ENCODE results near the gene BLVRB.
"Not testable (repeated sequence)": the region's sequence is repeated elsewhere in the genome, so short reads cannot be mapped to it uniquely, and the experiment has no call there.

BLVRB gene

DNA sequence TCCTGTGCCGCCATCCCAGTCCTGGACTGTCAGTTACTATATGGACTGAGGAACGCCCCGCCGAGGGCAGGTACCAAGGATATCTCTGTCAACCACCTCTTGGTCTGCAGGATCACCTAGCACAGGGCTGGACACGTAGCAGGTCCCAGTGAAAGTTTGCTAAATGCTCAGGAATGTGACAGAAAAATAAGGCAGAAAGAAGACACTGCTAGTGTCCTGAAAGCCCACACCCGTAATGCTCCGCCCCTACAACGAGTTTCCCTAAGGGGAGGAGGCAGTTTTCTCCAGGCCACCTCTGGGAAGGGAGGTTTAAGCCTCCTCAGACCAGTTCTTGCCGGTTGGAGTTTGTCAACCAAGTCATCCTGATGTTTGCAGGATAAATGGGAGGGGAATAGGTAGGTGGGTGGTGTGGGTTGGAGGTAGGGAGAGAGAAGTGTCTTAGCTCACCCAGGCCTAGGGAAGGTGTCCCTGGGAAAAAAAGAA is 19.7 kb downstream of the BLVRB start:
- DNase-seq, result no peak

DNA sequence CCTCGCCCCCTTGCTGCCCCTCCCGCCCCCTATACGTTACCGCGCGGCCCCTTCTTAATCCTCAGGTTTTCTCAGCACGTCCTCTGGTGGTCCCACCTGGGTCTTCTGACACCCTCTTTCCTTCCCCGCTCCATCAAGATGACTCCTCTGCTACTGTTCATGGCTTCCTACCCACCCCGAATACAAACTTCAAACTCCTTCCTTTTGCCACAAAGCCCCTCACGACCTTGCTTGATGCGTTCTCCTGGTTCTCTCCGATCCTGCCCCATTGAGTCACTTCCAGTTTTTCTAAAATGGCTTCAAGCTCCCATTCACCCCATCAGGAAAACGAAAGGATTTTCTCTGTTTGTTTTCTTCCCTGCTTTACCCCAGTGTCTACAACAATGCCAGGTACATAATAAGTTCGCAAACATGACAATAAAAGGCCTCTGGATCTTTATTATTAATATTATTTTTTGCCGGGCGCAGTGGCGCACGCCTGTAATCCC is 20.7 kb downstream of the BLVRB start:
- DNase-seq, result no peak

DNA sequence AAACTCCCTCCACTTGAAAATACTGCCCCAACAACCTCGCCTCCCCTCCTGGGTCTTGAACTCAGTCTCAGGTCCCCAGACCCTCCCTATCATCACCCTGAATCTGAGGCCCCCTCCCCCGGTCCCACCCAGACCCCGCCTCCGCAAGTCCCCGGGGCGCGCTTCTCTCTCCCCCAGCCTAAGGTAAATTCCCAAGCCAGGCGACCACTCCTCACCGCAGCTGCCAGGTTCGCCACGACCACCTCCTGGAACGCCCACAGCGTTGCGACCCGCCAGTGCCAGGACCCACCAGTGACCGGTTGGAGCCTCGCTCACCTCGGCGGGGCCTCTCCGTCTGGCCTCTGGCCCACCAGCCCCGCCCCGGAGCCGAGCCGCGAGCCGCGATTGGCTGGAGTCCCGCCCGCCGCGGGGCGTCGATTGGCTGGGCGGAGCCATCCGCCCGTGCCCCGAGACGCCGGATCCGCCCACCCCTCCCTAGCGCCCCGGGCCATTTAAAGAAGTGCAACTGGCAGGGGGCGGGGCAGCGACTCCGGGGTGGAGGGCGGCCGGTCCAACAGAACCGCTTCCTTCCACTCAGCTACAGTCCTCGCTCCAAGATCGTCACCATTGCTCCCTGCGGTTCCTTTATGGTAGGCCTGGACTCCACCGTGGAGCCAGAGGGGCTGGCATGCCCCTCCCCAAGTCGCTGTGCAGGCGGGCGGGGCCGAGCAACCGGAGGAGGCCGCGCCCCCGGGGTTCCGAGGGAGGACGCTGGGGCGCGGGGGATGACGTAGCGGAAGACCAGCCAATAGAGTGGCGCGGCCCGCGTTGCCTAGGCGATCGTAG is 21.3 kb downstream of the BLVRB start, which contains the start of gene SERTAD3:
Gene SERTAD3 (minus strand): TSS at position 336 of the 825 bp plus-strand sequence. CDS start 2,255 bp downstream, outside the sequence.
- peak; percentile 82 for DNase-seq

DNA sequence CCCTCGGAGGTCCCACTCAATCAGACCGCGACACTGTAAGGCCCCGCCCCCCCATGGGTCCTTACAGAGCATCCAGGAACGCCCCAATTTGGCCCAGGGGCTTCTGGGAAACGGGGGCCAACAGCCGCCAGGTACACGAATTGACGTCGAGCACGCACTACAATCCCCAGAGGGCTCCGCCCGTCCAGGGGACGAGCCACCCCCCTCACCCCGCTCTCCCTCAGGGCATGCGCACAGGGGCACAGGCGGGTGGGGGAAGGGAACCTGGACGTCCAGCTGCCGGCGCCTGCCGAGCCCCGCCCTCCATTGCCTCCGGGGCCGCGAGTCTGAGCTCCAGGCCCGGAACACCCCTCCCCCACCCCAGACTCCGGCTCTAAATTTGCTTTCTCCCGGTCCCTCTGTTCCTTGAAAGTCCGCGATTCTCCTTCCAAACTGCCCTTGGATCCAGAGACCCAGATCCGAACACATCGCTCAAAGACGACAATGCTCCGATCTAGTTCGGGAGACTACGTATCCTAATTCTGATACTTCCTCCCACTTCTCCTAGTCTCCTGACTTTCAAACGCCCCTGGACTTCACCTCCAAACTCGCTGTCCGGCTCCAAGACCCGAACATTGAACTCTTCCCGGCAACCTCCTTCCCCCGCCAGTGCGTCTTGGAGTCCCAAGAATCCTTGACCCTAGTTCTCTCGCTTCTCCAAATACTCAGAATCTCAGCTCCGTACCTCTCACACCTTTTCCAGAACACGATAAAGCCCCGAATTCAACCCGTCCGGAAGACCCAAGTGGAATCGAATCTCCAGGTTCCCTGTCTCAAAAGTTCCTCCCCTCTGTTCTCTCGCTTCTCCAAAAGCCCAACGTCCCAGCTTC is 22.2 kb downstream of the BLVRB start:
- peak; percentile 97 for DNase-seq

DNA sequence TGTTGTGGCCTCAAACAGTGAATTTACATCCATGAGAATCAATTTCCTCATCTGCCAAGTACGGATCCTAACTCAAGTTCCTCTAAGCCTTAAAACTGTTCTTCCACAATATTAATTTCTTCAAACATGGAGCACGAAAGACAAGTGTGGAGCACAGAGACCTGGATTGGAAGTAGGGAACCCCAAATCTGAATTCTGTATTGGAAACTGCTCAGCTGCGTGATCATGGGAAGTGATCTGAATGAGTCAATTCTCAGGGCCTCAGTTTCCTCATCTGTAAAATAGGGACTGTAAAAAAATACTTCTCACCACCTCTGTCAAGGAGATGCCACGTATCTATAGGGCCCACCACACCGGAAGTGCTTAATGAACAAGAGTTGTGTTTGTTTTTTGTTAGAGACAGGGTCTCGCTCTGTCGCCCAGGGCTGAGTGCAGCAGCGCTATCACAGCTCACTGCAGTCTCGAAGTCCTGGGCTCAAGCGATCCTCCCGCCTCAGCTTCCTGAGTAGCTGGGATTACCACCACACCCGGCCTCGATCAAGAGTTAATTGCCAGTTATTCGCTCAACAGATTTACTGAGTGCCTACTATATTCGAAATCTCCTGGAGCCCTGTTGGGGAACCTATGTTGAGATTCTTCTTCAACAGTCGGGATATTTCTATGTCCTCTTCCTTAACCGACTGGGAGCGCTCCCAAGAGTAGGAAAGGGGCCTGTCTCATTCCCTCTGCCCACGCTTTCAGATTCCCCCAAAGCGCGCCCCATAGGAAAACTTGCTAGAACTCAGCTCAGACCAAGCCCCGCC is 23.0 kb downstream of the BLVRB start:
- no peak for DNase-seq

DNA sequence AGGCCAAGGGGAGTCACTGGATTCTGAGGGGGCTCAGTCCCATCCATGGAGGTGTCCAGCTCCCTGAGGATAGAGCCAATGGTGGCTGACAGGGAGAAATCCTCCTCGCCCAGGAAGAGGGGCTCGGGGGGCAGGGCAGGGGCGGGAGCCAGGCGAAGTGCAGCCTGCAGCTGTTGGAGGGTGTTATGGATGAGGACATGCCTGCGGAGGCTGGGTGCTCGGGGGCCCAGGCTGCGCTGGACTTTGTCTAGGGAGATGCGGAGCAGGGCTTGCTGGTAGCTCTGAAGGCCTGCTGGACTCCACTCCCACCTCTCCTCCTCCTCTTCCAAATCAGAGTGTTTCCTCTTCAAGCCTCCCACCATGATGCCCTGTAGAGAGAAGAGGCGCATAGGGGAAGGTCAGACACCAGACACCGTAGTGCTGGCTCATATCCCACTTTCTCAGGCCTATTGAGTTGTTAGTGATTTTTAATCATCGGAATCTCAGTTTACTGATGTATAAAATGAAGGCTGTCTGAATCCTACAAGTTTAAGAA is 23.8 kb downstream of the BLVRB start:
- no peak for DNase-seq

DNA sequence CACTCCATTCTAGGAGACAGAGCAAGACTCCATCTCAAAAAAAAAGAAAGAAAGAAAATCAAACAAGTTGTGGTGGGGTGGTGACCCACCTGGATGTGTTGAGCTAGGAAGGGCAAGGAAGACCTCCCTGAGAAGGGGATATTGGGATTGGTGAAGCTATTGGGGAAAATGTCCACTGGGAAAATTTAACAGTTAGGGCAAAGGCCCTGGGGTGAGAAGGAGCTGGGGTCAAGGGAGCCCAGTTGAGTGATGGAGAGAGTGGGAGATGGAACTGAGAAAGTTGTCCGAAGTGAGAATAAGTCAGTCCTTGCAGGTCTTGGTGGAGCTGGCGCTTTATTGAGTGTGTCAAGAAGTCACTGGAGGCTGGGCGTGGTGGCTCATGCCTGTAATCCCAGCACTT is 27.3 kb downstream of the BLVRB start:
- no peak for DNase-seq

DNA sequence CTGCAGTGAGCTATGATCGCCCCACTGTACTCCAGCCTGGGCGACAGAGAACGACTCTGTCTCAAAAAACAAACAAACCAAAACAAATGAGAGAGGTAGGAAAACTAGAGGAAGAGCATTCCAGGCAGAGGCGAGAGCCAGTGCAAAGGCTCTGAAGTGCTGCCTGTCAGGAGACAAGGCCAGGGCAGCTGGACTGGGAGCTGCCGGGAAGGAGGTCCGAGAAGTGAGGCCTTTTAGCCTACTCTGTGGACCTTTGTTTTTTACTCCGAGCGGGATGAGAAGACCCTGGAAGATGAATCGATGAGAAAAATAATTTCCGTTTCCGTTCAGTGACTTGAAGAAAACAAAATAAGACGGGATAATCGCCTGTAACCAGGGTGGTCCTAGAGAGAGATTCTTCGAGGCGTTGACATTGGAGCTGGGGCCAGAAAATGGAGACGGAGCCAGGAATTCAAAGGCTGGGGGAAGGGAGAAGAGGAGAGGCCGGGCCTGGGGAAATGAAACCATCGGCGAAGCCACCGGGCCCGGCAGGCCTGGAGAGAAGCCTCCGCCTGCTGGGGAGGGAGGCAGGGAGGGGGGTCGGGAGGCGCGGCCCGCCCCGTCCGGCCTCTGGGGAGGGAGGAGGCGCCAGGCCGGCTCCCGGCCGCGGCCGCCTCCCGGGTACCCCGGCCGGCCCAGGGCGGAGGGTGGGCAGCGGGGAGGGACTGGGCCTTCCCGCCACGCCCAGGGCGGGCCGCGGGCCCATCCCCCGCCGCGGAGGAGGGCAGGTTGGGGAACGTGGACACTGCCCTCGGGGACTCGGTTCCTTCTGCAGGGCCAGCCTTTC is 31.9 kb downstream of the BLVRB start:
- peak; percentile 40 for DNase-seq

DNA sequence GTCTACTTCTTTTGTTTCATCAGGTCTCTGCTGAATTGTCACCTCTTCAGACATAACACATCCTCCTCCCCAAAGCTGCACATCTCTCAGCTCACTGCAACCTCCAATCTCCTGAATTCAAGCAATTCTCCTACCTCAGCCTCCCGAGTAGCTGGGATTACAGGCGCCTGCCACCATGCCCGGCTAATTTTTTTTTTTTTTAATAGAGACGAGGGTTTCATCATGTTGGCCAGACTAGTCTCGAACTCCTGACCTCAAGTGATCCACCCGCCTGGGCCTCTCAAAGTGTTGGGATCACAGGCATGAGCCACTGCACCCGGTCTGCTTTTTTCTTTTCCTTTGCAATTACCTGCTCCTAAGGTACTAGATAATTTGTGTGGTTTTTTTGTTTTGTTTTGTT is 32.8 kb downstream of the BLVRB start:
- not testable (repeated sequence) for DNase-seq

DNA sequence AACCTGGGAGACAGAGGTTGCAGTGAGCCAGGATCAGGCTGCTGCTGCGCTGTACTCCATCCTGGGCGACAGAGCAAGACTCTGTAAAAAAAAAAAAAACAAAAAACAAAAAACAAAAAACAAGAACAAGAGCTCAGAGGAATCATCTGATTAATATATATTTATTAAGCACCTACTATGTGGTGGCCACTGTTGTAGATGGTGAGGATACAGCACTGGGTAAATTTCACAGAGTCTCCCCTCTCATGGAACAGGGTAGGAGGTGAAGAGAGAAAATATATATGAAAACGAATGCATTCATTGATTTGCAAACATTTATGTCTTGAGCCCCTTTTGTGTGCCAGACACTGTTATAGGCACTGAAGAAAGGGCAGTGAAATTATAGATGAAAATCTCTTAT is 33.8 kb downstream of the BLVRB start:
- DNase-seq, result no peak

DNA sequence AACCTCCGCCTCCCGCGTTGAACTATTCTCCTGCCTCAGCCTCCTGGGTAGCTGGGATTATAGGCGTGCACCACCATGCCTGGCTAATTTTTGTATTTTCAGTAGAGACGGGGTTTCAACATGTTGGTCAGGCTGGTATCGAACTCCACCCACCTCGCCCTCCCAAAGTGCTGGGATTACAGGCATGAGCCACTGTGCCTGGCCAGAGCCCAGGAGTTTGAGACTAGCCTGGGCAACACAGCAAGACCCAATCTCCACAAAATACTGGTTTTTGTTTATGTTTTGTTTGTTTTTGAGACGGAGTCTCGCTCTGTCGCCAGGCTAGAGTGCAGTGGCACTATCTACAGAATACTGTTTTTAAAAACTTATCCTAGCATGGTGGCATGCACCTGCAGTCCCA is 35.3 kb downstream of the BLVRB start:
- DNase-seq, result not testable (repeated sequence)

DNA sequence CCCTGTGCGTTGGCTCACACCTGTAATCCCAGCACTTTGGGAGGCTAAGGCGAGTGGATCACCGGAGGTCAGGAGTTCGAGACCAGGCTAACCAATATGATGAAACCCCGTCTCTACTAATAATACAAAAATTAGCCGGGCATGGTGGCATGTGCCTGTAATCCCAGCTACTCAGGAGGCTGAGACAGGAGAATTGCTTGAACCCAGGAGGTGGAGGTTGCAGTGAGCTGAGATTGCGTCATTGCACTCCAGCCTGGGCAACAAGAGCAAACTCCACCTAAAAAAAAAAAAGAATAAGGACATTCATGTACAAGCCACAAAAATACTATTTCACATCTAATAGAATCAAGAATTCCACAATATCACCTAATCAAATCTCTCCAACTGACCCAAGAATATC is 37.3 kb downstream of the BLVRB start:
- not testable (repeated sequence) for DNase-seq

DNA sequence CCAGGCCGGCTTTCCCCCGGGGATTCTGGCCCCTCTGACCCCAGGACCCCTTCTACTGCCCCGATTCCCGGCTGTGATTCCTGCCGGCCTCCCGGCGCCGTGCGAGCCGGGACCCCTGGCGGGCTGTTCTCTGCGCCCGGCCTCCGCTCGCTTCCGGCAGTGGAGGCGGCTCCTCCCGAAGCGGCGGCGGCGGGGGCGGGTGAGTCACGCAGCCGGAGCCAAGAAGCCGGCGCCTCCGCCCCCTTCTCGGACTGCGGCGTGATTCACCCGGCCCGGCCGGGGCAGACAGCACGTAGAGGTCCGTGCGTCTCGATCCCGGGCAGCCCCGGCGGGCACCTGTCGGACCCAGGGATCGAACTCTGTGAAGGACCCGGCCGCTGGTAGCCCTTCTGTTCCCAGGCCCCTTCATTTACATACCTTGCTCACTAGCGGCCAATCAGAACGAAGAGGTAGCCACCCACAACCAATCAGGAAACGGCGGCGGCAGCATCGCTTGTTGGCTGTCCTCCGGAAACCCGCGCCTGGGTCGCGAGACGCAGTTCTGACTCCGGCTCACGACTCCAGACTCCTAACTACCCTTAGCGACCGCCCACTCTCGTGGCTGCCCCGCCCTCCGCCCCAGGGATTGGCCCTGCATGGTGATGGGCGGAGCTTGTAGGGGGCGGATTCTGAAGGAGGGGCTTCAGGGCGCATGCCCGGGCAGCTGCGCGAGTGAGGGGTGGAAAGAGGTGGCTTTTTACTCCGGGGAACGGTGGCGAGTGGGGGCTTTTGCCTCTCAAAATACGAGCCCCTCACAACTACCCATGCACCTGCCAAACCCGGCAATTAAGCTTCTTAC is 39.9 kb downstream of the BLVRB start, which contains the start of gene SERTAD1:
Gene SERTAD1 (minus strand): TSS at position 543 of the 838 bp plus-strand sequence. CDS start 2,446 bp downstream, outside the sequence.
- peak; percentile 95 for DNase-seq

DNA sequence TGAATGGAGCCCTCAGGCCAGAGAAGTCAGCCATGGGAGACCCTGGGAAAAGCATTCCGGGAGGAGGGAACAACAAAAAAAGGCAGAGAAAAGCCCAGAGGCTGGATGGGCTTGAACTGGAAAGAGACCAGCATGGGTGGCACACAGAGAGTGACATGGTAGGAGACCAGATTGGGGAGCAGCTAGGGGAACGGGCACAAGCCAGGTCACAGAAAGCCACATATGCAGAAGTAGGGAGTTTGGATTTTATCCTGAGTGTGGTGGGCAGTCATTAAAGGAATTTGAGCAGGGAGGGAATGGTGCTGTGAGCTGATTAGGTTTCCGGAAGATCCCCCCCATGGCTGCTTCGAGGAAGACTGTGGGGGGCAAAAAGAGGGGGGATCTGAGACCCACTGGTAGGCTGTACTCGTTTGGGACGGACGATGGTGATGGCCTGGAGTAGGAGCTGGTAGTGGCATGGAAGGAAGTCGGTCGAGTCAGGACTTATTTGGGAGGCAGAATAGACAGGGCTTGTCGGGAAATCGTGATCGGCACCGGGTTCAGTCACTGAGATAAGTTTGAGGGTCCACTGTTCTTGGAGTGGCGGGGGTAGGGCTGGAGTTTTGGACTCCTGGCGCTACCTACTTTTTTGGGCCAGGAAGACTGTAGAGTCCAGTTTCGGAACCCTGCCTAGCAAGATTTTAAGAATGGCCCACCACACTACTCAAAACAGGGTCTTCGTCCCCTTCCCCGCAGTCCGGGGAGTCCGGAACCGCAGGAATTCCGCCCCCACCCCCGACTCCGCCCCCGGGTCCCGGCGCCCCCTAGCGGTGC is 40.7 kb downstream of the BLVRB start:
- no peak for DNase-seq

DNA sequence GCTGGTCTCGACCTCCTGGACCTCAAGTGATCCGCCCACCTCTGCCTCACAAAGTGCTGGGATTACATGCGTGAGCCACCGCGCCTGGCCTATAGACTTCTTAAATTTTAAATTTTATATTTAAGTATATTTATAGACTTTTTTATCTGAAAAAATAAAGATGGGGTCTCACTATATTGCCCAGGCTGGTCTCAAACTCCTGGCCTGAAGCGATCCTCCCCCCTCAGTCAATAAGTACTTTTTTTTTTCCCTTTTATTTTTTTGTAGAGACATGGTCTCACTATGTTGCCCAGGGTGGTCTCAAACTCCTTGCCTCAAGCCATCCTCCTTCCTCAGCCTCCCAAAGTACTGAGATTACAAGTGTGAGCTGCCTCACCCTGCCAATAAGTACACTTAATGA is 41.6 kb downstream of the BLVRB start:
- no peak for DNase-seq

DNA sequence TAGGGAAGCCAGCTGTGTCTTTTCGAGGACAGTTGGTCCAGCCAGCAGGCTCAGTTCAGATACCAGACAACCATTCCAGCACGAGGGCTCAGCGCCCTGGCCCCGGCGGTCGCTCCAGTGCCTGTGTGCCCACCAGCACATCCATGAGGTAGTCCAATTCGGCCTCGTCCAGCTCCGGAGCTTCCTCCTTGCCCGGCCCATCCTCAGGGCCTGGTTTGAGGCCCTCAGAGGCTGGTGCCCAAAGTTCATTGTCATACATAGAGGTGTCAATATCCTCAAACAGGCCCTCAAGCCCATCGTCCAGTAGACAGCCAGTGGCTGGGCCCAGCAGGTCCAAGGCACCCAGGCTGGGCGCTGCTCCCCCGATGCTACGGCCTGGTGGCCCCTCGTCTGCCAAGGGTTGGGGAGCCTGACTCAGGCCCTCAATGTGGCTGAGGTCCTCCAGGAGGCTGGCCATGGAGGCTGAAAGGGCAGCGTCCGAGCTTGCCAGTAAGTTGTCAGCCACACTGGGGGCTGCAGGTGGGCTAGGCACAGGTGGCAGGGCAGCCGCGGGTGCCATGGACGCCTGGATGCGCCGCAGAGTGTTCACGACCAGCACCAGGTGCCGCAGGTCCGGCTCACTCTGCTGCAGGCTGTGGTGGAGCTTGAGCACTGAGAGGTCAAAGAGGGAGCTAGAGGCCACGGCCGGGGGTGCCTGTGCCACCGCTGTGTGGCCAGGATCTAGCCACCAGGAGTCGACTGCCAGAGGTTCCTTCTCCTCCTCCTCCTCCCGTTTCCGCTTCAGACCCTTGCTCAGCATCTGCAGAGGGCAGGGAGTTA is 42.6 kb downstream of the BLVRB start:
- DNase-seq, result no peak

DNA sequence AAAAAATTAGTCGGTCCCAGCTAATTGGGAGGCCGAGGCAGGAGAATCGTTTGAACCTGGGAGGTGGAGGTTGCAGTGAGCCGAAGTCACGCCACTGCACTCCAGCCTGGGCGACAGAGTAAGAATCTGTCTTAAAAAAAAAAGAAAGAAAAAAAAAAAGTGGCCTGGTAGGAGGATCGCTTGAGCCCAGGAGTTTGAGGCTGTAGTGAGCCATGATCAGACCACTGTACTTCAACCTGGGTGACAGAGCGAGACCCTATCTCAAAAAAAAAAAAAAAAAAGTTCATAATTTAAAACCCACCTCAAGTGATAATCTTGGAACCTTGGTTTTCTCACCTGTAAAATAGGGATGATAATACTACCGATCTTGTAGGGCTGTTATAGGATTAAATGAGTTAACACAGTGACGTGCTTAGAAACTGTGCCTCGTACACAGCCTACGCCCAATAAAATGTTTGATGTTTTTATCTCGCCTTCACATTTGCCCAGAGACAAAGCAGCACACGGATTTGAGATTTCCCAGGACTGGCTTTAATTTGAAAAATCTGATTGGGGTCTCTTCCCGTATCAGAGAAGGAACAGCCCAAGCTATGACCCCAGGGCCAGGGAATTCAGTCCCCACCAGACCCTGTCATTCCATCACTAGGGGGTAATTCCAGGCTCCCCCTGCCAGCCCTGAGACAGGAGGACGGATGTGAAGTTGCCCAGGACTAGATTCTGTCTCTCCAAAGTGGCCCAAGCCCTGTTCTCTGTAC is 43.4 kb downstream of the BLVRB start:
- DNase-seq, result no peak

Measured in NCI-H1048 (cell line).